ENCODE measurements around the gene EPS8.

GRCh38 chr12:15800278-15800677, 11.1 kb upstream of the EPS8 start:
- no peak for TF ChIP-seq POLR2A (IDR thresholded peaks at IDR 0.05)
- TF ChIP-seq CTCF (IDR thresholded peaks at IDR 0.05) = no peak
